ENCODE results near the gene CAPS.

The CAPS gene

GRCh38 chr19:5891938-5892771, 21.9 kb upstream of the CAPS start:
- DNase-seq (ENCODE audit: low read depth) = no peak

DNA sequence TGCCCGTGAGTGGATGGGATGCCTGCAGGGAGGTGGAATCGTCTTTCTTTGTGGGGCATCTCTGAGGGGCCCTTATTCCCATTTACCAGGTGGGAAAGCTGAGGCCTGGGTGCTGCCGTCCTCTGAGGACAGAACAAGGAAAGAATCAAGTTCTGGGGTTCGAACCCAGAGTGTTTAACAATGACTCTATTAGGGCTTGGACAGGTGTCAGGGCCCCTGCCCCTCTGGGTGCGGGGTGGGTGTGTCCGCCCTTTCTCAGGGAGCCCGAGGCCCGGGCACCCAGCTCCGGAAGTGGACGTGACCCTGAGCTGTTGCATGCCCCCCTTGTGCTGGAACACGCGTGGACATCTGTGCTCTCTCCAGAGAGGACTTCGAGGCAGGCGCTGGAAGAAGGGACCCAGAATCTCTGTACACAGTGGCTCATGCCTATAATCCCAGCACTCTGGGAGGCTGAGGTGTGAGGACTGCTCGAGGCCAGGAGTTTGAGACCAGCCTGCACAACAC, 21.2 kb upstream of the CAPS start:
- DNase-seq (ENCODE audit: low read depth) = no peak

- DNase-seq (ENCODE audit: low read depth) = no peak
Observed at GRCh38 chr19:5893296-5893903, 20.7 kb upstream of the CAPS start.

DNA sequence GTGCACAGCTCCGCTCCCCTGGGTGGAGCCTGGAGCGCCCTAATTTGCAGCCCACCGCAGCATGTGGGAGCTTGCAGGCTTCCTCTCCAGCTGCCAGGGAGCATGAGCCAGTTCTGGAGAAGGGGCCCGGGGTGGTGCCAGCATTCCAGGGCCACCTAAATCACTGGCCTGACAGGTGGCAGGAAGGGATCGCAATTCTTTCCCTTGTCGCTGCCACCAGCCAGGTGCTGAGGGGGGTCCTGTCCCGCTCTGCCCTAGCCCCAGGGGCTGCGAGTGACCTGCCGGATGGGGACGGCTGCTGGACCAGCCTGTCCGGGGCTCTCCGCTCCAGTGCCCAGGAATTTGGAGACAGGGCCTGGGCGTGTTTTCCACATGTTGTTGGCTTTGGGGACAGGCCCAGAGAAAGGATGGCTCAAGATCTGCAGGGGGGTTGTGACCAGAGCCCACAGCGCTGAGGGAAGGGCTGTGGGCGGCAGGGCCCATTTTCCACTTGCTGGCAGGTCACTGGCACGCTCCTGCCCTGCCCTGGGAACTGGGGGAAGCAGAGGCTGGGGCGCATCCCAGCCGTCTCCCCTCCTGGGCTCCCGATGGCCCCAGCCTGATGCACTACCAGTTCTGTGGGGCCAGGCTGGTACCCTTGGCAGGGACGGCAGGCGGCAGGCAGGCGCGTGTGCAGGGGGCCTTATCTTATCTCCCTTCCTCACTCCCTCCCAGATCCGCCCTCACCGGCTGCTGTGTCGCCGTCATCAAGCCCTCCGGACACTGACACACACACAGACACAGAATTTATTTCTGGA, 19.9 kb upstream of the CAPS start:
- DNase-seq (ENCODE audit: low read depth) = no peak

- DNase-seq (ENCODE audit: low read depth) = no peak
Observed at GRCh38 chr19:5894704-5895349, 19.2 kb upstream of the CAPS start.

GRCh38 chr19:5895409-5895808, 18.6 kb upstream of the CAPS start:
- DNase-seq (ENCODE audit: low read depth) = no peak

DNA sequence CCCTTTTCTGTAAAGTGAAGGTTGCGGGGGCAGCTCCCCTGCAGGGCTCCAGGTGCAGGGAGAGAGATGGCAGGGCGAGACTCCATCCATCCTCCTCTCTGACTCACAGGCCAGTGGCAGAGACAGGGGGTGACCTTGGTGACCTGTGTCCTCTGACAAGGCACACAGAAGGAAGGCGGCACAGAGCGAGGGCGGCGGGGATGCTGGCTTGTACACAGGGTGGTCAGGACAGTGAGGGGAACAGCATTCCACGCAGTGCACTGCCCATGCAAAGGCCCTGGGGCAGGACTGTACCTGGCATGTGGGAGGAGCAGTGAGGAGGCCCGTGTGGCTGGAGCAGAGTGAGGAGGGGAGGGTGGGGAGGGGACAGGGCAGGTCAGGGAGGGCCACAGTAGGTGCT, 18.2 kb upstream of the CAPS start:
- no peak for DNase-seq (ENCODE audit: low read depth)

DNA sequence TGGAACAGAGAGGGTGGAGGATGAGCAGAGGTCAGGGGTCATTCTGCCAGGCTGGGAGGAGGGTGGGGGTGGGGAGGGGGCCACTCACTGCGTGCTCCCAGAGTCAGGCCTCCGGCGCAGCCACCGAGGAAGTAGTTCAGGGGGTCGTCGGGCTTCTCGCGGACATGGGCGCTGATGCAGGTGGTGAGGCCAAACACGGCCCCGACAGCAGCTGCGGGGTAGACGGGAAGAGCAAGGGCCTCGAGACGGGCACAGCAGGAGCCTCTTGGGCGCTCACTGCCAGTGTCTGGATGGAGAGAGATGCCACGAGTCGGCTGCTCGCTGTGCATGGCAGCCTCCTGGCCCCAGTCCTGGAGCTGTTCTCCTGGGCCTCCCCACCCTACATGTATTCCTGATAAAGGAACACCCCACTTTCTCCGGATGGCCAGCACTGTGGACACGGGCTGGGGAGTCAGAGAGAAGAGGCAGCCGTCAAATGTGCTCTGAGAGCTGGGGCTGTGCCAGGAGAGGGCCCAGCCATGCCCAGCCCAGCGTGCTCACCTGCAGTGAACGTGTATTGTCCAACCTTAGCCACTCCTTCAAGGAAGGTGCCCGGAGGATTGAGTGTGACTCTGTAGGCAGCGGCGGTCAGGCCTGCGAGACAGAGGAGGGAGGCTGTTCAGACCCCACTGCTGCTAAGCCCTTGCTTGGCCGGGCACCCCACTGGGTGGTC, 17.5 kb upstream of the CAPS start:
- no peak for DNase-seq (ENCODE audit: low read depth)

GRCh38 chr19:5897189-5897969, 16.7 kb upstream of the CAPS start:
- no peak for DNase-seq (ENCODE audit: low read depth)

DNA sequence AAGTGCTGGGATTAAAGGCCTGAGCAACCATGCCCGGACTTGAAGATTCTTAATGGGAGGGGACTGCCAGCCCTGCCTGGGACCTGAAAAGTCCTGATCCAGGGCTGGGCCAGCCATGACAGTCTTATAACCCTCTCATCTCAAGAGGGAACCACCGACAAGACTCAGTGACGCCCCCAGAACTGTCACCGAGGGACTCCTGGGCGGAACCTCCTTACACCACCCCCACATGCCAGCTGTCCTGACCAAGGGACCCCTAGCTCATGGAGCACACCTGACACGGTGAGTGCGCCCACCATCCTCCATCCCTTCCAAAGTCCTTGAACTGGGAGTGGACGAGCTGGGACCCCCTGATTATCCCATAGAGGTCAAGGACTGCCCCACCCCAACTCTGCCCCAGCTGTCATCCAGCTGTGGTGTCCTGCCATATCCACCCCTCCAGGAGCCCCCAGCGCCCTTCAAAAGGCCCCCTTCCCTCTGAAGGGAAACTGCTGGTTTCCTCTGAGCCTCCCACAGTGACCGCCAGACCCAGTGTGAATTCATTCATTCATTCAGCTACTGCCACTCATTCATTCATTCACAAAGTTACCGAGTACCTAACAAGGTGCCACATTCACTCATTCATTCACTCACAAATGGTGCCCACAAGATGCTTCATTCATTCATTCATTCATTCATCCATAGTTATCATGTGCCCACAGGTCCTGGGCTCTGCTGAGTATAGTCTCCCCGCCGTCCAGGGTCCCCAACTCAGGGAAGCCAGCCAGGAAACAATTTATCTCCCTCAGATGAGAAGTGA, 14.1 kb upstream of the CAPS start:
- DNase-seq (ENCODE audit: low read depth) = no peak

DNA sequence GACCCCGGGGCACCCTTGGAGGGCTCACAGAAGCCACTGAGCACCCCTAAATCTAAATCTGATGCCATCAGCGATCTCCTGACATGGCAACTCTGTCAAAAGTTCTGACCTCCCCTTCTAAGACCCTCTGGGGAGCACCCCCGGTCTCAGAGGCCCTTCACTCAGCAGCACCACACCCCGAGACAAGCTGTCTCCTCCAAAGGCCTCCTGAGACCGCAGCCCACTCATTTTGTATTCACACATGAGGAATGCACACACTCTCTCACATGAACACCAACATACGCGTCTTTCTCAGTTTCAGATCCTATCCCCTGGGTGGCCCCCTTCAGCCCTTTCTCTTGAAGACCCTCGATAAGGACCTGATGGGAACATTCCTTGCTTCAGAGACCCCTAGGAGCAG, 13.1 kb upstream of the CAPS start:
- DNase-seq (ENCODE audit: low read depth) = no peak

DNA sequence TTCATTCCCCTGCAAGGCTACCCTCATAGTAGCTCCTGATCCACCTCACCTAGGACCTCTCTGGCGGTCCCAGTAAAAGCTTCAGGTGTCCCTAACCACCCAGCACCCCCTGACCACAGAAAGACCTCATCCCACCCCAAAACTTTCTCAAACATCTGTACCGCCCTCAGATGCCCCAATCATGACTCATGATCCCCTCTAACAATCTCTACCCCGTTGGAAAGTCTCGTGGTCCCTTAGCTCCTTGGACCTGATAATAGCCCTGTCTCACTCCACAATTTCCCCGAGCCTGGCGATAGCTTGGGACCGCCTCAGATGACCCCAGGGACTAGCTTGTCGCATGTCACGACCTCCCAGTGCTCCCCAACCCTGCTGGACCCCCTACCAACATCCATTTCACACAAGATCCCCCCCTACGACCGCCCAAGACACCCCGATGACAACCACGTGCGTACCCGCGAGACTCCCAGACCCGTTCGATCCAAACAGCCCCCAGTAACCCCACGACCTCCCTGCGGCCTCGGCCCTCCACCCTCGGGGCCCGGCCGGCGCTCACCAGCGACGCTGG, 10.9 kb upstream of the CAPS start:
- DNase-seq (ENCODE audit: low read depth) = no peak

DNA sequence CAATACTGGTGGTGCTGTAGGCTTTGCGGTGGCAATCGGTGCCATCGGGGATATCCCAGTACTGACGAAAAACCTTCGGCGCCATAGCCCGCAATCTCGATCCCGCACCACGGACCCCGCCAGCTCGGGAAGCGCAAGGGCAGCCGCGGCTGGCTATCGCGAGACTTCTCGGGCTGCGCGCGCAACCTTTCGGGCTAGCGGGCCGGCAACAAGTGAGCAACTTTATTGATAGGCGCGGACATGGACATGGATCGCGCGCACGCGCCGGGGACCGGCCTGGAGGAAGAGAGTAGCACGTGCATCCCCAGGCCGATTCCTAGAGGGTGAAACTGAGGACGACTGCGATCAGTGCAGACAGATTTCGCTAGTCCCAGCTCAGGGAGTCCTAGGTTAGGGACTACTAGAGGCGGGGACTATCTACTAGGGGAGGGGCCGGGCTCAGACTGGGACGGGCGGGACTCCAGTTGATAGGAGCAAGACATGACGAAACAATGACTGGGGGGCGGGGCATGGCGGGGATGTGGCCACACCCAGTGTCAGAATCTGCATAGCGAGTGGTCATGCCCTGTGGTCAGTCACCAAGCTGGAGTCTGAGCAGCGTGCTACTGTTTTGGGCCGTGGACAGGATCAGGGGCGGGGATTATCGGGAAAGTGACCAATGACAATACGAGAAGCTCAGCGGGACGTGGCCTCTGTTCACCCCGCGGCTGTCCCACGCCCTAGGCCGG, 10.3 kb upstream of the CAPS start, which contains the start of gene NDUFA11:
Gene NDUFA11, minus strand, starts transcription at position 167 of the 728 bp plus-strand sequence. Its CDS starts 82 bp downstream, at position 85.
- peak; percentile 99 for DNase-seq (ENCODE audit: low read depth)

DNA sequence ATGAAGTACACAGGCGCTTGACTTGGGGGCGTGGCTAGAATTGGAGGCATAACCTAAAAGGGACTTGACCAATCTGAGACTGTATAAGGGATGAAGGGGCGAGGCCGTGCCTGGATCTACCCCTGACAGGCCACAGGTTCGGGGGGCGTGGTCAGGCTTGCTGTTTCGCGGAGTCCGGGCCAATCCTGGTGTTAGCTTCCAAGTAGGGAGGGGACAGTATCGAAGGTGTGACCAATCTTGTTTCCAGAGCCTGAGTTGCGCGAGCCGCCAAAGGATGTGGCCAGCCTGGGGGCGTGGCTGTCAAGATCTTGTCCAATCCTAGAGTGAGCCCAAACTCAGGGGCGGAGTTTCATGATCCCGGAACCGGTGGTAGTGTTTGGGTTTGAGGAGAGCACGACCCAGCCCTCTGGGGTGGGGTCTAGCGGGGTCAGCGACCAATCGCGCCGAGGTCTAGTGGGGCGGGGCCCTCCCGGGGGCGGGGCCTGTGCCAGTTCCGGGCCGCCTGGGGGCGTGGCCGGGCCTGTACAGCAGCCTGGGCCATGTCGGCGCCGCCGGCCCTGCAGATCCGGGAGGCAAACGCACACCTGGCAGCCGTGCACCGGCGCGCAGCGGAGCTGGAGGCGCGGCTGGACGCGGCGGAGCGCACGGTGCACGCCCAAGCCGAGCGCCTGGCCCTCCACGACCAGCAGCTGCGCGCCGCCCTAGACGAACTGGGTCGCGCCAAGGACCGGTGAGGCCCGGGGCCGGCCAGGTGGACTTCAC, 9.5 kb upstream of the CAPS start, which contains the start of gene VMAC:
Gene VMAC, plus strand, starts transcription at position 521 of the 762 bp plus-strand sequence. Its CDS starts 19 bp downstream, at position 540.
- peak; percentile 99 for DNase-seq (ENCODE audit: low read depth)

DNA sequence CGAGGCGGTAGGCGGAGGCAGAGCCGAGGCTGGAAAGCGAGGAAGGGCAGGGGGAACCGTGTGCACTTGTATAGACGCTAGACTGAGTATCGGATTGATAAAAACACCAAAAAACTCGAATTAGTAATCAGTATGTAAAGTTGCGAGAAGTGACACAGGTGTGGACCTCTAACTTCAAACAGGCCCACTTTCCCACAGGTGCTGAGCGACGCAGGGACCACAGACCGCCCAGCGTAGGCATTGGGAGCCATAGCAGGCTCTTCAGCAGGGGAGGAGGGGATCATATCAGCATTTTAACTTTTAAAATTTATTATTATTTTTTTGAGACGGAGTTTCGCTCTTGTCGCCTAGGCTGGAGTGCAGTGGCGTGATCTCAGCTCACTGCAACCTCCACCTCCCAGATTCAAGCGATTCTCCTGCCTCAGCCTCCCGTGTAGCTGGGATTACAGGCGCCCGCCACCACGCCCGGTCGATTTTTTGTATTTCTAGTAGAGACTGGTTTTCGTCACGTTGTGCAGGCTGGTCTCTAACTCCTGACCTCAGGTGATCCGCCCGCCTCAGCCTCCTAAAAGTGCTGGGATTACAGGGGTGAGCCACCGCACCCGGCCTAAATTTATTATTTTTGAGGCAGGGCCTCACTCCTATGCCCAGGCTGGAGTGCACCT, 8.8 kb upstream of the CAPS start:
- no peak for DNase-seq (ENCODE audit: low read depth)

DNA sequence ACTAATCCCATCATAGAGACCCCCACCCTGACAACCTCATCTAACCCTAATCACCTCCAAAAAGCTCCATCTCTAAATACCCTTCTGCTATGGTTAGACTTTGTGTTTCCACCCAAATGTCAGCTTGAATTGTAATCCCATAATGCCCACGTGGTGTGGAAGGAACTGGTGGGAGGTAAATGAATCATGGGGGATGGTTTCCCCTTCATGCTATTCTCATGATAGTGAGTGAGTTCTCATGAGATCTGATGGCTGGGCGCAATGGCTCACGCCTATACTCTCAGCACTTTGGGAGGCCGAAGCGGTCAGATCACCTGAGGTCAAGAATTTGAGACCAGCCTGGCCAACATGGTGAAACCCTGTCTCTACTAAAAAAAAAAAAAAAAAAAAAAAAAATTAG, 6.8 kb upstream of the CAPS start:
- DNase-seq (ENCODE audit: low read depth) = no peak

GRCh38 chr19:5908773-5909442, 5.1 kb upstream of the CAPS start:
- no peak for DNase-seq (ENCODE audit: low read depth)
